ENCODE results near the gene RAB23.

The RAB23 gene

GRCh38 chr6:57262488-57262887 lies 40.4 kb upstream of the RAB23 start:
- Histone ChIP-seq H3K36me3 (ENCODE audit: insufficient read depth, low read length) (no peaks in the 10 kb centered on the region), H3K27me3 (ENCODE audit: insufficient read depth, low read length) (no peaks in the 10 kb centered on the region), H3K4me1 (ENCODE audit: insufficient read depth, low read length, severe bottlenecking) (no peaks in the 10 kb centered on the region), H3K9ac (ENCODE audit: low read length) (no peak overlapping the region), H3K4me2 (ENCODE audit: low read length) (no peak overlapping the region), H2AFZ (ENCODE audit: low read length) (no peak overlapping the region), H3K9me2 (ENCODE audit: low read depth, low read length) (no peaks in the 10 kb centered on the region), H3K27ac (ENCODE audit: low read depth, low read length, poor library complexity, severe bottlenecking) (no peak overlapping the region), H3K9me3 (ENCODE audit: low read length) (no peaks in the 10 kb centered on the region), H3K79me2 (ENCODE audit: insufficient read depth, low read length) (no peaks in the 10 kb centered on the region), H4K20me1 (ENCODE audit: insufficient read depth, low read length) (no peaks in the 10 kb centered on the region), H3F3A (ENCODE audit: insufficient read depth, low read length) (no peaks in the 10 kb centered on the region), H3K4me3 (ENCODE audit: low read depth, low read length, poor library complexity, severe bottlenecking) (no peak overlapping the region)
- no peak for TF ChIP-seq EZH2 (IDR thresholded peaks at IDR 0.05; ENCODE audit: borderline replicate concordance, low read length)
- TF ChIP-seq, protein P1, sequence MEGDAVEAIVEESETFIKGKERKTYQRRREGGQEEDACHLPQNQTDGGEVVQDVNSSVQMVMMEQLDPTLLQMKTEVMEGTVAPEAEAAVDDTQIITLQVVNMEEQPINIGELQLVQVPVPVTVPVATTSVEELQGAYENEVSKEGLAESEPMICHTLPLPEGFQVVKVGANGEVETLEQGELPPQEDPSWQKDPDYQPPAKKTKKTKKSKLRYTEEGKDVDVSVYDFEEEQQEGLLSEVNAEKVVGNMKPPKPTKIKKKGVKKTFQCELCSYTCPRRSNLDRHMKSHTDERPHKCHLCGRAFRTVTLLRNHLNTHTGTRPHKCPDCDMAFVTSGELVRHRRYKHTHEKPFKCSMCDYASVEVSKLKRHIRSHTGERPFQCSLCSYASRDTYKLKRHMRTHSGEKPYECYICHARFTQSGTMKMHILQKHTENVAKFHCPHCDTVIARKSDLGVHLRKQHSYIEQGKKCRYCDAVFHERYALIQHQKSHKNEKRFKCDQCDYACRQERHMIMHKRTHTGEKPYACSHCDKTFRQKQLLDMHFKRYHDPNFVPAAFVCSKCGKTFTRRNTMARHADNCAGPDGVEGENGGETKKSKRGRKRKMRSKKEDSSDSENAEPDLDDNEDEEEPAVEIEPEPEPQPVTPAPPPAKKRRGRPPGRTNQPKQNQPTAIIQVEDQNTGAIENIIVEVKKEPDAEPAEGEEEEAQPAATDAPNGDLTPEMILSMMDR (IDR thresholded peaks at IDR 0.05; ENCODE audit: low read length): no peak

GRCh38 chr6:57261926-57262325 lies 39.8 kb upstream of the RAB23 start:
- H2AFZ ChIP-seq (ENCODE audit: low read length): no peak overlapping the region
- H3K4me2 ChIP-seq (ENCODE audit: low read length): no peak overlapping the region
- H3K79me2 ChIP-seq (ENCODE audit: insufficient read depth, low read length): no peaks in the 10 kb centered on the region
- no peak overlapping the region for H3K4me3 ChIP-seq (ENCODE audit: low read depth, low read length, poor library complexity, severe bottlenecking)
- no peaks in the 10 kb centered on the region for H3K27me3 ChIP-seq (ENCODE audit: insufficient read depth, low read length)
- no peak overlapping the region for H3K9ac ChIP-seq (ENCODE audit: low read length)
- no peak for TF ChIP-seq EZH2 (IDR thresholded peaks at IDR 0.05; ENCODE audit: borderline replicate concordance, low read length)
- TF ChIP-seq, protein P1 (IDR thresholded peaks at IDR 0.05; ENCODE audit: low read length): no peak
- no peak overlapping the region for H3K27ac ChIP-seq (ENCODE audit: low read depth, low read length, poor library complexity, severe bottlenecking)
- H3K9me3 ChIP-seq (ENCODE audit: low read length): no peaks in the 10 kb centered on the region
- no peaks in the 10 kb centered on the region for H3F3A ChIP-seq (ENCODE audit: insufficient read depth, low read length)
- no peaks in the 10 kb centered on the region for H4K20me1 ChIP-seq (ENCODE audit: insufficient read depth, low read length)
- no peaks in the 10 kb centered on the region for H3K9me2 ChIP-seq (ENCODE audit: low read depth, low read length)
- no peaks in the 10 kb centered on the region for H3K36me3 ChIP-seq (ENCODE audit: insufficient read depth, low read length)
- H3K4me1 ChIP-seq (ENCODE audit: insufficient read depth, low read length, severe bottlenecking): no peaks in the 10 kb centered on the region

DNA sequence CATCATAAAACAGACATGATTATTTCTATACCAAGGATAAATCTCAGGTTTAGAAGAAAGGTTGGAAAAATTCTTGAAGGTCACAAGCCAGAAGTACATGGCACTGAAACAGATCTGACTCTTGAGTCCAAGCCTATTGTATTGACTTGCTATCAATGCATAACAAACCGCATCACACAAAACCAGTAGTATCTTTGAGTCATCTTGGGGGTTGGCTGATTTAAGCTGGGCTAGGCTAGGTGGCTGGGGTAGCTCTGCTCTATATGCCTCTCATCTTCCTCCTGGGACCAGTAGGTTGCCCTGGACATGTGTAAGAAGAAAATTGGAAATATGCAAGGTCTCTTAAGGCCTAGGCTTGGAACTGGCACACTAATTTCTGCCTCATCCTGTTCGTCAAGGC lies 37.0 kb upstream of the RAB23 start:
- no peaks in the 10 kb centered on the region for H3F3A ChIP-seq (ENCODE audit: insufficient read depth, low read length)
- H3K36me3 ChIP-seq (ENCODE audit: insufficient read depth, low read length): no peaks in the 10 kb centered on the region
- H3K9me3 ChIP-seq (ENCODE audit: low read length): no peaks in the 10 kb centered on the region
- no peaks in the 10 kb centered on the region for H3K9me2 ChIP-seq (ENCODE audit: low read depth, low read length)
- TF ChIP-seq, protein P1 (IDR thresholded peaks at IDR 0.05; ENCODE audit: low read length): no peak
- TF ChIP-seq EZH2 (IDR thresholded peaks at IDR 0.05; ENCODE audit: borderline replicate concordance, low read length): no peak
- no peaks in the 10 kb centered on the region for H3K79me2 ChIP-seq (ENCODE audit: insufficient read depth, low read length)
- no peak overlapping the region for H3K4me2 ChIP-seq (ENCODE audit: low read length)
- H3K27me3 ChIP-seq (ENCODE audit: insufficient read depth, low read length): no peaks in the 10 kb centered on the region
- no peak overlapping the region for H3K27ac ChIP-seq (ENCODE audit: low read depth, low read length, poor library complexity, severe bottlenecking)
- no peak overlapping the region for H2AFZ ChIP-seq (ENCODE audit: low read length)
- no peaks in the 10 kb centered on the region for H4K20me1 ChIP-seq (ENCODE audit: insufficient read depth, low read length)
- no peak overlapping the region for H3K9ac ChIP-seq (ENCODE audit: low read length)
- no peak overlapping the region for H3K4me3 ChIP-seq (ENCODE audit: low read depth, low read length, poor library complexity, severe bottlenecking)
- no peaks in the 10 kb centered on the region for H3K4me1 ChIP-seq (ENCODE audit: insufficient read depth, low read length, severe bottlenecking)

Measured in OCI-LY1 (cell line).